ENCODE measurements around the gene POLR1C. TPM values are rescaled to one million over a fixed set of nuclear protein-coding genes. Genes with fewer than 3 reads are reported as not detected.

Gene POLR1C
- total and polyA plus RNA-seq, 10 of the 15 experiments (the other 5 are each of a cell fraction or from before 2014, with no cell fraction given): 40.0 to 180 (median 66.2) TPM

- TF ChIP-seq, protein P1, sequence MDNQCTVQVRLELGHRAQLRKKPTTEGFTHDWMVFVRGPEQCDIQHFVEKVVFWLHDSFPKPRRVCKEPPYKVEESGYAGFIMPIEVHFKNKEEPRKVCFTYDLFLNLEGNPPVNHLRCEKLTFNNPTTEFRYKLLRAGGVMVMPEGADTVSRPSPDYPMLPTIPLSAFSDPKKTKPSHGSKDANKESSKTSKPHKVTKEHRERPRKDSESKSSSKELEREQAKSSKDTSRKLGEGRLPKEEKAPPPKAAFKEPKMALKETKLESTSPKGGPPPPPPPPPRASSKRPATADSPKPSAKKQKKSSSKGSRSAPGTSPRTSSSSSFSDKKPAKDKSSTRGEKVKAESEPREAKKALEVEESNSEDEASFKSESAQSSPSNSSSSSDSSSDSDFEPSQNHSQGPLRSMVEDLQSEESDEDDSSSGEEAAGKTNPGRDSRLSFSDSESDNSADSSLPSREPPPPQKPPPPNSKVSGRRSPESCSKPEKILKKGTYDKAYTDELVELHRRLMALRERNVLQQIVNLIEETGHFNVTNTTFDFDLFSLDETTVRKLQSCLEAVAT (IDR thresholded peaks at IDR 0.05): no peak; the same call in 1 of the 2 replicates
- TF ChIP-seq MEF2A (IDR thresholded peaks at IDR 0.05; ENCODE audit: insufficient read depth, low read depth, low read length) (peak; percentile 62; the same call in 1 of the 2 replicates), CUX1 (IDR thresholded peaks at IDR 0.05; ENCODE audit: insufficient replicate concordance, low read depth, low read length) (no peak), IKZF1 (conservative IDR thresholded peaks at IDR 0.05) (peak; percentile 82), CEBPB (IDR thresholded peaks at IDR 0.05; ENCODE audit: borderline replicate concordance in 1 of 2, low read depth in 2 of 2, low read length in 2 of 2) (no peak), LARP7 (IDR thresholded peaks at IDR 0.05) (peak; percentile 48), STAT3 (IDR thresholded peaks at IDR 0.05; ENCODE audit: low read depth, low read length) (no peak), HDAC2 (IDR thresholded peaks at IDR 0.05) (no peak), ZBTB40 (IDR thresholded peaks at IDR 0.05; ENCODE audit: borderline replicate concordance) (peak; percentile 97), ZBTB33 (IDR thresholded peaks at IDR 0.05) (no peak)
- TF ChIP-seq, protein P2, sequence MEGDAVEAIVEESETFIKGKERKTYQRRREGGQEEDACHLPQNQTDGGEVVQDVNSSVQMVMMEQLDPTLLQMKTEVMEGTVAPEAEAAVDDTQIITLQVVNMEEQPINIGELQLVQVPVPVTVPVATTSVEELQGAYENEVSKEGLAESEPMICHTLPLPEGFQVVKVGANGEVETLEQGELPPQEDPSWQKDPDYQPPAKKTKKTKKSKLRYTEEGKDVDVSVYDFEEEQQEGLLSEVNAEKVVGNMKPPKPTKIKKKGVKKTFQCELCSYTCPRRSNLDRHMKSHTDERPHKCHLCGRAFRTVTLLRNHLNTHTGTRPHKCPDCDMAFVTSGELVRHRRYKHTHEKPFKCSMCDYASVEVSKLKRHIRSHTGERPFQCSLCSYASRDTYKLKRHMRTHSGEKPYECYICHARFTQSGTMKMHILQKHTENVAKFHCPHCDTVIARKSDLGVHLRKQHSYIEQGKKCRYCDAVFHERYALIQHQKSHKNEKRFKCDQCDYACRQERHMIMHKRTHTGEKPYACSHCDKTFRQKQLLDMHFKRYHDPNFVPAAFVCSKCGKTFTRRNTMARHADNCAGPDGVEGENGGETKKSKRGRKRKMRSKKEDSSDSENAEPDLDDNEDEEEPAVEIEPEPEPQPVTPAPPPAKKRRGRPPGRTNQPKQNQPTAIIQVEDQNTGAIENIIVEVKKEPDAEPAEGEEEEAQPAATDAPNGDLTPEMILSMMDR (IDR thresholded peaks at IDR 0.05 in 2 of 3, conservative IDR thresholded peaks at IDR 0.05 in 1 of 3; ENCODE audit: control insufficient read depth in 2 of 3, extremely low read depth in 1 of 3, insufficient read depth in 1 of 3, low read depth in 3 of 3, low read length in 3 of 3): no peak
Measured at GRCh38 chr6:43516697-43517504, at the start of gene POLR1C, which contains the start of gene YIPF3 (continued).

Measured in GM12878 (cell line).